NCI-H748 (cell line): ENCODE measurements around the gene IFT172.
"Not testable (repeated sequence)": the region's sequence is repeated elsewhere in the genome, so short reads cannot be mapped to it uniquely, and the experiment has no call there.

Source experiments
- DNase-seq: peaks from one replicate; lab custom pipeline; 2025; ENCODE audit not compliant: unreplicated experiment; lab: John Stamatoyannopoulos, UW

The IFT172 gene

GRCh38 chr2:27489498-27490397, at the start of gene IFT172:
Gene IFT172 (minus strand): TSS chr2:27489743. CDS start chr2:27489653, 90 bp downstream.
- peak; percentile 100 for DNase-seq

- not testable (repeated sequence) for DNase-seq
Measured at GRCh38 chr2:27538839-27539450, 49.4 kb upstream of the IFT172 start.

- no peak for DNase-seq
Measured at GRCh38 chr2:27537287-27537686, 47.7 kb upstream of the IFT172 start.

GRCh38 chr2:27531983-27532382, 42.4 kb upstream of the IFT172 start:
- DNase-seq = no peak

GRCh38 chr2:27527182-27527581, 37.6 kb upstream of the IFT172 start:
- no peak for DNase-seq

- no peak for DNase-seq
Measured at GRCh38 chr2:27522400-27522945, 32.9 kb upstream of the IFT172 start.

- DNase-seq = no peak
Measured at GRCh38 chr2:27520316-27520715, 30.8 kb upstream of the IFT172 start.

GRCh38 chr2:27518782-27519113, 29.2 kb upstream of the IFT172 start:
- DNase-seq = no peak

- no peak for DNase-seq
Measured at GRCh38 chr2:27518113-27518781, 28.7 kb upstream of the IFT172 start.

GRCh38 chr2:27509326-27509725, 19.8 kb upstream of the IFT172 start:
- no peak for DNase-seq

- DNase-seq = no peak
Measured at GRCh38 chr2:27507293-27507692, 17.8 kb upstream of the IFT172 start.

GRCh38 chr2:27506587-27506986, 17.0 kb upstream of the IFT172 start:
- no peak for DNase-seq

GRCh38 chr2:27502142-27502541, 12.6 kb upstream of the IFT172 start:
- DNase-seq = no peak

- DNase-seq = peak; percentile 9
Measured at GRCh38 chr2:27501042-27501441, 11.5 kb upstream of the IFT172 start.

GRCh38 chr2:27498975-27499374, 9.4 kb upstream of the IFT172 start:
- DNase-seq = no peak

- DNase-seq = no peak
Measured at GRCh38 chr2:27497288-27497627, 7.7 kb upstream of the IFT172 start.

- no peak for DNase-seq
Measured at GRCh38 chr2:27496357-27497287, 7.1 kb upstream of the IFT172 start, which contains the start of gene GCKR. Gene GCKR (plus strand): TSS chr2:27496839. CDS start chr2:27496905, 66 bp downstream.

- no peak for DNase-seq
Measured at GRCh38 chr2:27495840-27496356, 6.4 kb upstream of the IFT172 start.

- peak; percentile 55 for DNase-seq
Measured at GRCh38 chr2:27494944-27495554, 5.5 kb upstream of the IFT172 start, which contains the start of gene FNDC4. Gene FNDC4 (minus strand): TSS chr2:27495200. CDS start chr2:27494679, 521 bp downstream.
